Mucosa of descending colon (tissue), 3 donors: ENCODE results near the gene RPTN. TPM values are rescaled to one million over a fixed set of nuclear protein-coding genes. Genes with fewer than 3 reads are reported as not detected.
"Not testable (repeated sequence)": the region's sequence is repeated elsewhere in the genome, so short reads cannot be mapped to it uniquely, and the experiment has no call there.

Experiments
- ATAC-seq: fragments of 200-7000 bp; cut with Tn5 transposase; one replicate; pipeline ENCODE4 v1.9.1; 2020; ENCODE audit warnings: mild to moderate bottlenecking, moderate library complexity
- DNase-seq, 3 donors: peaks; one replicate each; pipeline ENCODE4 v3.0.0-alpha.2; 2020
- H3K36me3 ChIP-seq: fragments of 200-600 bp; one replicate; pipeline ENCODE4 v1.8.0; 2021; ENCODE audit warnings: low read depth, mild to moderate bottlenecking
- H3K4me1 ChIP-seq: fragments of 200-600 bp; one replicate; pipeline ENCODE4 v1.8.0; 2021; ENCODE audit warnings: low read depth, mild to moderate bottlenecking
- H3K4me3 ChIP-seq: fragments of 200-600 bp; one replicate; pipeline ENCODE4 v1.8.0; 2021; ENCODE audit warnings: mild to moderate bottlenecking
- H3K9me3 ChIP-seq: fragments of 200-600 bp; one replicate; pipeline ENCODE4 v1.8.0; 2021; ENCODE audit warnings: mild to moderate bottlenecking
- intact Hi-C, 2 donors: fragments of 100-400 bp; cut with DNase I in 1 of 2; cut with micrococcal nuclease in 1 of 2; formaldehyde crosslinking; loops; one replicate each; pipeline versions ENCODE4 v1.11.0 to v1.11.1; 2022; cut with DNase I, micrococcal nuclease
- total RNA-seq, 3 donors: library from RNA; stranded (reverse); fragmentation: NEBNext Ultra II Directional in 2 of 3; extraction: Animal tissue kit (Norgen Biotek cat#: 25700) in 2 of 3; gene quantifications; one replicate each; pipeline versions ENCODE4 v1.2.1 to v1.2.4, GENCODE V29; 2021 to 2023
- TF ChIP-seq, protein P1 (sequence below): fragments of 200-600 bp; IDR thresholded peaks from one replicate; pipeline ENCODE4 v1.8.0; 2022; ENCODE audit warnings: antibody characterized with exemption, mild to moderate bottlenecking
- donor health status: DM: no; HTN: no; CAD: no; lungs with moderate emphysema.
- donor health status: DM: no; HTN: no; CAD: no.
- donor health status: DM: no; HTN: yes; CAD: no.

Gene RPTN
- total RNA-seq, 3 donors from 2014 or later = not detected

DNA sequence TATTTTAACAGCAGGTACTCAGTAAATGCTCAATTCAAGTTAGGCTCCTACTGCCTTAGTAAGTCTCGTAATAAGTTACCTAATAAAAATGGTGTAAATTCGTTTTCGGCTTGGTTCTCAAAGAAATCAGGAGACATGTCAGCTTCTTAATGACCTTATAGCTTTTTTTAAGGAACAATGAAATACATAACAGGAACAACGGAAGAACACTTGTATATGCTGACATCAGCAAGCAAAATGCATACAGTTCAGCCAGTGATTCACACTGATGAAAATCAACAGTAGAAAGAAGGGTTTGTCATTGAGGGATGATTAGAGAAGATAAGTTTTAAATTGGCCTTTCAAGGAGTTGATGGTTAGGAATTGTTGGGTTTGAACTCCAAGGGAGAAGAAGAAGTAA is 13.3 kb downstream of the RPTN start:
- TF ChIP-seq, protein P1, sequence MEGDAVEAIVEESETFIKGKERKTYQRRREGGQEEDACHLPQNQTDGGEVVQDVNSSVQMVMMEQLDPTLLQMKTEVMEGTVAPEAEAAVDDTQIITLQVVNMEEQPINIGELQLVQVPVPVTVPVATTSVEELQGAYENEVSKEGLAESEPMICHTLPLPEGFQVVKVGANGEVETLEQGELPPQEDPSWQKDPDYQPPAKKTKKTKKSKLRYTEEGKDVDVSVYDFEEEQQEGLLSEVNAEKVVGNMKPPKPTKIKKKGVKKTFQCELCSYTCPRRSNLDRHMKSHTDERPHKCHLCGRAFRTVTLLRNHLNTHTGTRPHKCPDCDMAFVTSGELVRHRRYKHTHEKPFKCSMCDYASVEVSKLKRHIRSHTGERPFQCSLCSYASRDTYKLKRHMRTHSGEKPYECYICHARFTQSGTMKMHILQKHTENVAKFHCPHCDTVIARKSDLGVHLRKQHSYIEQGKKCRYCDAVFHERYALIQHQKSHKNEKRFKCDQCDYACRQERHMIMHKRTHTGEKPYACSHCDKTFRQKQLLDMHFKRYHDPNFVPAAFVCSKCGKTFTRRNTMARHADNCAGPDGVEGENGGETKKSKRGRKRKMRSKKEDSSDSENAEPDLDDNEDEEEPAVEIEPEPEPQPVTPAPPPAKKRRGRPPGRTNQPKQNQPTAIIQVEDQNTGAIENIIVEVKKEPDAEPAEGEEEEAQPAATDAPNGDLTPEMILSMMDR = no peak
- no peak for DNase-seq
- no peak for ATAC-seq
- Histone ChIP-seq H3K4me1 (no peaks in the 10 kb centered on the region), H3K9me3 (peaks cover 19% of the 10 kb centered on the region), H3K36me3 (no peaks in the 10 kb centered on the region), H3K4me3 (no peak overlapping the region)
- intact Hi-C loops = no loop called here

DNA sequence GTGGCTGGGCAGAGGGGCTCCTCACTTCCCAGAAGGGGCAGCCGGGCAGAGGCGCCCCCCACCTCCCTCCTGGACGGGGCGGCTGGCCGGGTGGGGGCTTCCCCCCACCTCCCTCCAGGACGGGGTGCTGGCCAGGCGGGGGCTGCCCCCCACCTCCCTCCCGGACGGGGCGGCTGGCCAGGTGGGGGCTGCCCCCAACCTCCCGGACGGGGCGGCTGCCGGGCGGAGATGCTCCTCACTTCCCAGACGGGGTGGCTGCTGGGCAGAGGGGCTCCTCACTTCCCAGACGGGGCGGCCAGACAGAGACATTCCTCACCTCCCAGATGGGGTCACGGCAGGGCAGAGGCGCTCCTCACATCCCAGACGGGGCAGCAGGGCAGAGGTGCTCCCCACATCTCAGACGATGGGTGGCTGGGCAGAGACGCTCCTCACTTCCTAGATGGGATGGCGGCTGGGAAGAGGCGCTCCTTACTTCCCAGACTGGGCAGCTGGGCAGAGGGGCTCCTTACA is 14.3 kb downstream of the RPTN start:
- ATAC-seq, intact Hi-C loops, H3K36me3 ChIP-seq, H3K4me1 ChIP-seq, H3K4me3 ChIP-seq: not testable (repeated sequence)
- DNase-seq = peak in 1 of 3 donors; percentile 42
- H3K9me3 ChIP-seq = peaks cover 19% of the 10 kb centered on the region

DNA sequence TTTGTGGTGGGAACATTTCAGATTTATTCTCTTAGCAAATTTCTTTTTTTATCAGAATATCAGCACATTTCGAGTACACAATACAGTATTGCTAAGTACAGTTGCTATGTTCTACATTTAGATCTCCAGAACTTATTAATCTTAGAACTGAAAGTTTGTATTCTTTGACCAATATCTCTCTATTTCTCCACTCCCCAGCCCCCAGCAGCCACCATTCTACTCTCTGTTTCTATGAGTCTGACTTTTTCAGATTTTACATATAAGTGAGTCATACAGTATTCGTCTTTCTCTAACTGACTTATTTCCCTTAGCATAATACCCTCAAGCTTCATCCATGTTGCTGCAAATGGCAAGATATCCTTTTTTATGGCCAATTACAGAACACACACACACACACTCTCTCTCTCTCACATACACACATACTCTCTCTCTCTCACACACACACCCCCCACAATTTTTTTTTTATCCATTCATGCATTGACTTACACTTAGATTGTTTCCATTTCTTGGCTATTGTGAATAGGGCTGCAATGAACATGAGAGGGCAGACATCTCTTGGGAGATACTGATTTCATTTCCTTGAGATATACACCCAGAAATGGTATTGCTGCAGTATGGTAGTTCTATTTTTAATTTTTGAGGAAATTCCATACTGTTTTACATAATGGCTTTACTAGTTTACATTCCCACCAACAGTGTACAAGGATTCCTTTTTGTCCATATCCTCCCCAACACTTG is 15.7 kb downstream of the RPTN start:
- ATAC-seq (no peak), DNase-seq (no peak)
- H3K4me3 ChIP-seq = no peak overlapping the region
- H3K36me3 ChIP-seq = no peaks in the 10 kb centered on the region
- no peaks in the 10 kb centered on the region for H3K4me1 ChIP-seq
- TF ChIP-seq, protein P1 = no peak
- intact Hi-C loops = no loop called here
- H3K9me3 ChIP-seq = peaks cover 13% of the 10 kb centered on the region

DNA sequence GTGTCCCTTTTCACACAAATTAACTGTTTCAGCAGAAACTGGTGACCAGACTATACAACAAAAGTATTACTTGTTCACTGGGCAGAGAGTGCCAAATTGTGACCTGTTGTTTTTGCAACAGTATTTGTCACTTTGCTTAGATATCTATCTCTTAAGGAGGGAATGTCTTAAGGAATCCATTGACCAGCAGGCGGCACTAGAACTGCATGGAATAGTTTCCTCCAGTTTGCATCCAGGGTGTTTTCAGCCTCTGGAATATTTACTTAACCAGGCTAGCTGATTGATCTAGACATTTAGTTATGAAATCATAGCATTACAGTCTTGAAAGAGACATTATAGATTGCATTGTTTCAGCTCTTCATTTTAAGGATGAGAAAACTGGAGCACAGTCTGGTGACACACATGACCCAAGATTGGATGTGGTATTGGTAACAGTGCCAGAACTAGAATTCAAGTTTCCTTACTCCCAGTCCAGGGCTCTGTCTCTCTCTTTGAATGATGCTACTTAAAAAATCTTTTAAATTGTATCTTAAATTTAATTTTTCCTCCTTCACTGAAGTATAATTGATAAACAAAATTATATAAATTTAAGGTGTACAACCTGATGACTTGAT is 16.9 kb downstream of the RPTN start:
- TF ChIP-seq, protein P1 = peak; percentile 40
- ATAC-seq (peak; percentile 51), DNase-seq (peak in 2 of 3 donors; percentile 27 to 80)
- peaks cover under 1% of the 10 kb centered on the region for H3K9me3 ChIP-seq
- no peaks in the 10 kb centered on the region for H3K4me1 ChIP-seq
- intact Hi-C loops = no loop called here
- no peak overlapping the region for H3K4me3 ChIP-seq
- no peaks in the 10 kb centered on the region for H3K36me3 ChIP-seq

DNA sequence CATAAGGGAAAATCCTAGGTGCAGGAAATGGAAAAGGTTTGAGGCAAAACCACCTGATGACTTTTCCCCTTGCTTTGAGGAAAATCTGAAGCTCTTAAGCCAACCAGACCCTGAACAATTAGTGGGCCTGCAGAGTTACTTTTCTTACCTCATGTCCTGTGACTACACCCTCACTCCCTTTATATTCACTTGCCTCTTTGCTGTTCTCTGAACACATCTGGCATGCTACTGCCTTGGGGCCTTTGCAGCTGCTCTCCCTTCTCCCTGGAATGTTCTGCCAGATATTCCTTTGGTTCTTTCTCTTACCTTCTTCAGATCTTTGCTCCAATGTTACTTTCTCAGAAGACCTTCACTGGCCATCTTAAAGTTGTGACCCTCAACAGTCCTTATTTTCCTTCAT is 21.8 kb downstream of the RPTN start:
- no peak for DNase-seq
- intact Hi-C loops = no loop called here
- TF ChIP-seq, protein P1 = no peak
- no peaks in the 10 kb centered on the region for H3K4me1 ChIP-seq
- H3K9me3 ChIP-seq = no peaks in the 10 kb centered on the region
- H3K36me3 ChIP-seq = no peaks in the 10 kb centered on the region
- ATAC-seq = no peak
- H3K4me3 ChIP-seq = no peak overlapping the region

DNA sequence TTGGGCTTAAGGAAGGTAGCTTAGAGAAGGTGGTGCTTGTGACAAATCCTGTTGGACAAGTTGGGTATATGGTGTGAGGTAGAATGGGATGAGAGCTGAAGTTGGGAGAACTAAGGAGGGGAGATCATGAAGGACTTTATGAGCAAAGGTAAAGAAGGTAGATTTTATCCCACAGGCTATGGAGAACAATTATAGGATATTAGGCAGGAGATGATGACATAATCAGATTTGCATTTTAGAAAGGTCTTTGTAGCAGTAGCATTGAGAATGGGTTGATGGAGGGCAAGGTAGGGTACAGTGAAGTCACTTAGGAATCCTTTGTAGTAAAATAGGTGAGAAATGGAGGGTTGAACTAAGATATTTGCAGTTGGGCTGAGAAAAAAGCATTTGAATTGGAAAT is 28.8 kb downstream of the RPTN start:
- DNase-seq (no peak), ATAC-seq (no peak)
- Histone ChIP-seq H3K9me3 (no peaks in the 10 kb centered on the region), H3K36me3 (no peaks in the 10 kb centered on the region), H3K4me3 (no peak overlapping the region), H3K4me1 (no peaks in the 10 kb centered on the region)
- intact Hi-C loops = no loop called here
- TF ChIP-seq, protein P1 = no peak
